HG03432 (cell line): ENCODE results near the gene AJAP1.
"Not testable (repeated sequence)": the region's sequence is repeated elsewhere in the genome, so short reads cannot be mapped to it uniquely, and the experiment has no call there.

Experiments
- ATAC-seq: cut with Tn5 transposase; IDR thresholded peaks from one replicate; pipeline ENCODE4 v1.9.1; 2021; ENCODE audit warnings: mild to moderate bottlenecking, moderate library complexity; ENCODE audit not compliant: unreplicated experiment

AJAP1 gene

GRCh38 chr1:4657244-4657789 is 2.9 kb downstream of the AJAP1 start:
- no peak for ATAC-seq

- ATAC-seq, result no peak
Observed at GRCh38 chr1:4657960-4658541, 3.6 kb downstream of the AJAP1 start.

DNA sequence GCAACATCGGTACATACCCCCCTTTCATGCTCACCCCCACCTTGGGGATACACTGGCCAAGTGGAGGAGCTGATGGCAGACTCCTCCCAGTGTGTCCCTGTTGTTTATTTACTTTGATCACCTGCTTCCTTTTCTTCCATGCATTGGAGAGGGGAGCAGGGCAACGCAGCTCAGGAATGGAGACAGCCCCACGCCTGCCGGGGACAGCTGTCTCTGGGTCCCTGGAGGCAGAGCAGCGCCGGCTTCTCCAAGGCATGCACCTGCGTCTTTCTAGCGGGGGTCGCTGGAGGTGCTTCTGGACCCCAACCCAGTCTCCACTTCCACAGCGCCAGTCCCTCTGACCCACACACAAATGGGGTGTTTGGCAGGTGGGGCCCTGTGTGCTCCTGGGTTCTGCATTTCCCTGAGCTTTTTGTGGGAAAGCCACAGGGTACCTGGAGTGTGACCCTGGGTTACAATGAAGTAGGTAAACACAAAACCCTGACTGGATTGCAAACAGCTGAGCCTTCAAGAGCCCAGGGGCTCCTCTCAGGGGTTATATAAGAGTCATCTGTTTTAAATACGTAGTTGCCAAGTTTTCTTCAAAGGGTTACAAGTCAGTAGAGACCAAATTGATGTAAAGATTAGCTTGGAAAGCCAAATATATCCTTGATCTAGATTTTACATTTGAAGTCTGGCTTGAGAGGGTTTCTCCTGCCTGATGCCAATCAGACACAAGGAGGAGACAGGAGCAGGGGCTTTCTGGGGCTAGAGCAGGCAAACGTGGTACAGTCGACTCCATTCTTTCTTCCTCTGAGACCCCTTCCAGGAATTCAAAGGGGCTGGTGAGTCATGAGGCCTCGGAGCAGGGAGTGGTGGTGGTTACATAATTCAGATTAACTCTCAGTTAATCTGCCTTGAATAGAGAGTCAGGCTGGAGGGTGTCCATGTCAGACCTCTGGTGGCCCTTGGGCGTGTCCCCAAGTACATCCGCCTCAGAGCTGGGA is 4.5 kb downstream of the AJAP1 start:
- no peak for ATAC-seq

DNA sequence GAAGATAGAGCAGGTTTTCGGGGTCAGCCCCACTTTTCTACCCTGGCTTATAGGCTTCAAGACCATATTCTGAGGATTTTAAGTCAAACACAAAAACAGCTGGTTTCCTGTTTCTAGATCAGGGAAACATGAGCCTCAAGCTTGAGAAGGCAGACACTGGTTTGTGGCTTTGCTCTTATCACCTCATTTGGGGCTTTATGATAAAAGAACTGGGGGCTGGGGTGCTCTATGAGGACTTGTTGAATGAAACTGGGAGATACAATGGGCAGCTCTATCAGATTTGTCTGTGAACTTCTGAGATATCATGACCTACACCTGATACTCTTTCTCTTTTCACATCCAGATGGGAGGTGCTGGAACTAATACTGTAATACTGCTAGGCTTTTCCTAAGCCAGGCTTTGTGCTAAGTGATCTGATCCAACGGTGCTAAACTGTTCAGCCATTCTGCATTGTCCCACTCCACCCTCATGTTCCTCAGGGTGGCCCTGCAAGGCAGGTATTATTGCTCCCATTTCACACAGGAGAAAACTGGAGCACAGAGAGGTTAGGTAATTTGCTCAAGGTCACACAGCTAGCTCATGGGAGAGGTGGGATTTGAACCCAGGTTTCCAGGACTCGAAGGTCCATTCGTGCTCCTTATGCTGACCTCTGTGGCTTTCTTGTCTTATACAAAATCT is 6.6 kb downstream of the AJAP1 start:
- no peak for ATAC-seq

DNA sequence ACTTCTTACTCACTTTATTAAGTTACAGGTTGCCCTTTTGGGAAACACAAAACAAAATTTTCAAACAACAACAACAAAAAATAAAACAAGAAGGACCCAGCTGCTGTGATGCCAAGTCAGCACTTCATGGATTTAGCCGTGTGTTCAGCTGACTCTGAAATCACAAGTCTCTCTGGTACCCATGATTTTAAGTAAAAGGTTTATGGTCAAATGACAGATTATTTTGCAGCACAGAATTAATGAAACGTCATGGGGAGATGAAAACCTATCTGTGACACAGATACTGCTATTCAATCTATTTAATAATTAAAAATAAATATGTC is 7.1 kb downstream of the AJAP1 start:
- no peak for ATAC-seq

DNA sequence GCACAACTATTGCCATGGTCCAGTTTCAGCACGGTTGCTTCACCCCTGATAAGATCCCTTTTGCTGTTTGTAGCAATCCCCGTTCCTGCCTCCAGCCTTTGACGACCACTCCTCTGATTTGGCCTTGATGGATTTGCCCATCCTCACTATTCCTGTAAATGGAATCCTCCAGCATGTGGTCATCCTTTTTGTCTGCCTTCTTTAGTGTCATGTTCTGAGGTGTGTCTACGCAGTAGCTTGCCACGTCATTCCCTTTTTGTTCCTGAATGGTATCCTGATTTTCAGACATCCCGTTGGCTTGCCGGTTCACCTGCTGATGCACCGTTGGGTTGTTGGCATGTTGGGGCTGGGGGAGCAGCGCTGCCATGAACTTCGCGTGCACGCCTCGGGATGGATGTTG is 7.8 kb downstream of the AJAP1 start:
- ATAC-seq, result no peak

DNA sequence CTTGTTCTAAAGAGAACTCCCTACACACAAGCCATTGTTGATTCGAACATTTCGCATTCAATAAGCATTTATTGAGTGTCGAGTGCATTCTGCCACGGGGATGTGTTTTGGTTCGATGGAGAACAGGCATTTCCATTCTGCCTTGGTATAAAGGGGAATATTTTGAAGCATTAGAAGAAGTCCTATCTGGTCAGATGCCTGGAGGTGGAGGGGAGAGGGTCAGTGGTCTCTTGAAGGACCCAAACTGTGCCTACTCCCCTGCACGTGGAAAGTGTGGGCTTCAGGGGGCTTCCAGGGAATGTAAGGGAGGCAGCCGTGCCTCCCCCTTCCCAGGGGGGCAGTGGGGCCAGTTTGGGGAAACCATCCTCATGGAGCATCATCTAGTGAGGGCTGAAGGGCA is 8.3 kb downstream of the AJAP1 start:
- no peak for ATAC-seq

- no peak for ATAC-seq
Observed at GRCh38 chr1:4664095-4664494, 9.7 kb downstream of the AJAP1 start.

- no peak for ATAC-seq
Observed at GRCh38 chr1:4664606-4665005, 10.2 kb downstream of the AJAP1 start.

- ATAC-seq, result no peak
Observed at GRCh38 chr1:4665456-4665855, 11.0 kb downstream of the AJAP1 start.

DNA sequence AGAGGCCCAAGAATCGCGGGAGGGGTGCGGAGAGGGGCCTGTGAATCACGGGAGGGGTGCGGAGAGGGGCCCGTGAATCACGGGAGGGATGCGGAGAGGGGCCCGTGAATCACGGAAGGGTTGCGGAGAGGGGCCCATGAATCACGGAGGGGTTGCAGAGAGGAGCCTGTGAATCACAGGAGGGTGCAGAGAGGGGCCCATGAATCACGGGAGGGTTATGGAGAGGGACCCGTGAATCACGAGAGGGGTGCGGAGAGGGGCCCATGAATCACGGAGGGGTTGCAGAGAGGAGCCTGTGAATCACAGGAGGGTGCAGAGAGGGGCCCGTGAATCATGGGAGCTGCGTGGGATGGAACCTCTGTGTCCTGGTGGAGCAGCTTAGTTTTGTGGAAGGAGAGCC is 12.3 kb downstream of the AJAP1 start:
- ATAC-seq, result not testable (repeated sequence)

DNA sequence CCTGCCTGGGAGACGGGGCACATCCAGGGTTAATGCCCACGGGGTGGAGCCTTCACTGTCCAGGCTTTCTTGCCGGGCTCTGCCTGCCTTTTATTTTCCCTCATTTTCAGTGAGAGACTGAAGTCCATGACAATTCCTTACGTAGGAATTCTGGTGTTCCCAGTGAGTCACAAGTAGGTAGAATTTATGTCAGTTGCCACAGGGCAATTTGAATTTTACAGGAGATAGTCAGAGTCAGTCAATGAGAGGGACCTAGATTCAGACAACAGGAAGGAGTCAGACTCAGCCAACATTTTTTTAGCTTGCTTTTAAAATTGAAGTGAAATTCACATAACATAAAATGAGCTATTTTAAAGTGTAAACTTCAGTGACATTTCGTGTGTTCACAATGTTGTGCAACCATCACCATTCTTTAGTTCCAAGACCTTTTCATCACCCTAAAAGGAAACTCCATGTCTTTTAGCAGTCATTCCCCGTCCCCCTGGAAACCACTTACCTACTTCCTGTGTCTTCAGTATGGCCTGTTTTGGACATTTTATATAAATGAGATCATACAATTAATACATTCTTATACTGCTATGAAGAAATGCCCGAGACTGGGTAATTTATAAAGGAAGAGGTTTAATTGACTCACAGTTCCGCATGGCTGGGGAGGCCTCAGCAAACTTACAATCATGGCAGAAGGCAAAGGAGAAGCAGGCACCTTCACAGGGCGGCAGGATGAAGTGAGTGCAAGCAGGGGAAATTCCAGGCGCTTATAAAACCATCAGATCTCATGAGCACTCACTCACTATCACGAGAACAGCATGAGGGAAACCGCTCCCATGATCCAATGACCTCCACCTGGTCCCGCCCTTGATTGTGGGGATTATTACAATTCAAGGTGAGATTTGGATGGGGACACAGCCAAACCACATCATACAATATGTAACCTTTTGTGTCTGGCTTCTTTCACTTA is 14.6 kb downstream of the AJAP1 start:
- ATAC-seq, result no peak

- no peak for ATAC-seq
Observed at GRCh38 chr1:4670265-4670664, 15.9 kb downstream of the AJAP1 start.

DNA sequence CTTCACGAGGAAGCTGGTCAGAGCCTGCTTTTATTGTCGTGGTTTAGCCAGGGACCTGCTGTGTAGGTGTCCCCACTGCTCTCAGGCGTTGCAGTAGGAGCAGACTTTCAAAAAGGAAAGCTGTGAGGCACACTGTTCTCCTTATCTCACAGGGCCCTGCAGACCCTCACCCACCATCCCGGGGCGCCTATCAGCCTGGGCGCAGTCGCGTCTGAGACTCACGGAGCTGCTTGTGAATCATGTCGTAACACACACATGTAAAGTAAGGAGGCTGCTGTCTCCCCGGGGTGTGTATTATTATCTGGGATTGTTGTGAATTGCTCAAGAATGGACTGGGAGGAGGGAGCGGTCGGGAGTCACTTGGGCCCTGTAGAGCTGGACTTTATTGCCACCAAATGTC is 17.4 kb downstream of the AJAP1 start:
- ATAC-seq, result no peak

GRCh38 chr1:4673494-4673893 is 19.1 kb downstream of the AJAP1 start:
- ATAC-seq, result no peak

GRCh38 chr1:4674117-4674516 is 19.7 kb downstream of the AJAP1 start:
- ATAC-seq, result no peak

DNA sequence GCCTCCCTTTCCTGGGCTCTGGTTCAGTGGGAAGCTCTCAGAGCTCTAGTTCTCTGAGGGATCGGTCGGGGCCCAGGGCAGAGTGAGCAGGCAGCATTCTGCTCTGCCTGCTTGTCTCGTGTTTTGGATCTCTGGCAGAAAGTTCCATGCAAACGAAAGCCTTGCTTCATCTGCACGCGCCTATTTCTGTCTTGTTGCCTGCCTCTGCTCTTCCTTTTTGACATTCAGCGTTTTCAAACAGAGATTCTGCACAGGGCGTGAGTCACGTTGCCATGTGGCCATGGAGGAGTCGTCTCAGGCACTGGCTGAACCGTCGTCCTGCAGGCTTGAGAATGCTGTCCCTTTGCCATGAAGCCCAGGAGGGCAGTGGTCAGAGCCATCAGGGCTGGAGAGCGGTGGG is 20.3 kb downstream of the AJAP1 start:
- no peak for ATAC-seq

DNA sequence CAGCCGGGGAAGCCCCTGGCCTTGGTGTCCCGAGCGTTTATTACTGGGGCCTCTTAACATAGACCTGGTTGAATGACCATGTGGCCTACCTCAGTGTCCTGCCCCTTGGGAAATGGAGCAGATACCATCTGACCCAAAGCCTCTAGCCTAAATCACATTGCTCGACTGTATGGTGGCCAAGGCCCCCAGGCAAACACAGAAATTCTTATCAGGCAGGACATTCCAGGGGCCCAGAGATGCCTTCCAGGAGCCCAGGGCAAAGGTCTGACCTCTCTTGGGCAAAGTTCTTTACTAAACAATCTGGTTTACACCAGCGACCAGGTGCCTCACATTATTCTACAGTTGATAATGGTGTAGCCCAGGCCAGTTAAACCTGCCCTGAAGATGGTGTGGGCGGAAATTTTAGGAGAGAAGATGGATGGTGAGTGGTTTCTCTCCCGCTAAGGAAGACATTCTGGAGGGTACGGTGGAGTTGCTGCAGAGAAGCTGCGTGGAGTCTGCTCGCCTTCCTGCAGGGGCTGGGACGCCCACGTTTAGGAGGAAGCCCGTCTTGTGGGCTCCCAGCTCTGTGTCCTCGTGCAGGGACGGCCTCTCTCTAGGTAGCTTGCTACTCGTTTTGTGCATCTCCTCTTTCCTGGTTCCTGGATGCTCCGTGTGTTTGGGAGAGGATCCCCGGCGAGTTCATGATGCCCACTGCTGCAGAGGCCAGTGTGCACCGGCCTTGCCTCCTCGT is 21.2 kb downstream of the AJAP1 start:
- no peak for ATAC-seq

GRCh38 chr1:4676253-4676652 is 21.8 kb downstream of the AJAP1 start:
- no peak for ATAC-seq

DNA sequence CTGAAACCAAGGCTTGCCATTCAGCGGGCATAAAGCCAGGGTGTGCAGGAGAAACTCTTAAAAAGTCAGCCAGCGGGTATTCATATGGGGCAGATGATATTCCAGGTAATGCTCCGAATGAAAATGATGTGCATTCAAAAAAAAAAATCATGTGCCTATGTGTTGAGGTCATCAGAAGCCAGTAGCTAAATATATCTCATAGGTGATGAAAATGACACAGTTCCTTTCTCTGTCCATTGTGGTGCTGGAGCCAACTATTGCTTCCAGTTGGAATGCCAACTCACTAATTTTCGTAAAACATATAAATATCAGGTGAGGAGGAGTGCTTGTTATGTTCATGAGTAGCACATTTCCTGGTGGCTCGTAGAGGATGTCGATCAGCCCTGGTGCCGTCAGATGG is 23.2 kb downstream of the AJAP1 start:
- ATAC-seq, result no peak
